Astrocyte of the spinal cord (primary cell): Measurements from ENCODE around the gene SLC22A23.

Experiments used
- DNase-seq: peaks from one replicate; pipeline ENCODE4 v3.0.0; 2011; ENCODE audit warnings: low read depth, low spot score
- H3K4me3 ChIP-seq: 2 replicates; pipeline ENCODE4 v1.5.1; 2011; ENCODE audit warnings: low read depth, mild to moderate bottlenecking, low read length, moderate library complexity
- CTCF ChIP-seq: IDR thresholded peaks from 2 replicates; pipeline ENCODE4 v1.5.1; 2012; ENCODE audit warnings: low read depth, mild to moderate bottlenecking, low read length, inconsistent platforms
- in situ Hi-C: cut with HindIII; loops from 2 replicates; pipeline ENCODE4 v1.10.0; 2017; ENCODE audit warnings: low sequenced_read_pairs

Gene SLC22A23

GRCh38 chr6:3258720-3259490 is 197.9 kb downstream of the SLC22A23 start, which contains the start of gene PSMG4:
Gene PSMG4, plus strand, starts transcription at chr6:3258947. Its CDS starts 76 bp downstream, at chr6:3259023.
- in situ Hi-C loops = no loop called here

GRCh38 chr6:3258201-3258600 is 198.6 kb downstream of the SLC22A23 start:
- TF ChIP-seq CTCF = no peak
- in situ Hi-C loops = no loop called here
- peak overlapping the region; percentile 81 for H3K4me3 ChIP-seq
- no peak for DNase-seq

More at GRCh38 chr6:3258720-3259490, 197.9 kb downstream of the SLC22A23 start, which contains the start of gene PSMG4:
- peak within 1 kb of the TSS; percentile 81 for H3K4me3 ChIP-seq
- no peak for TF ChIP-seq CTCF
- DNase-seq = peak; percentile 86

- TF ChIP-seq CTCF = no peak
- in situ Hi-C loops = no loop called here
- DNase-seq = no peak
Observed at GRCh38 chr6:3253597-3253961, 203.3 kb downstream of the SLC22A23 start.

GRCh38 chr6:3252861-3253596 is 203.8 kb downstream of the SLC22A23 start:
- no peak overlapping the region for H3K4me3 ChIP-seq
- DNase-seq = no peak
- TF ChIP-seq CTCF = no peak
- in situ Hi-C loops = no loop called here

More at GRCh38 chr6:3253597-3253961, 203.3 kb downstream of the SLC22A23 start:
- H3K4me3 ChIP-seq = no peak overlapping the region

- no peak overlapping the region for H3K4me3 ChIP-seq
- in situ Hi-C loops = no loop called here
- DNase-seq = no peak
Observed at GRCh38 chr6:3252369-3252768, 204.5 kb downstream of the SLC22A23 start.

More at GRCh38 chr6:3252369-3252768, 204.5 kb downstream of the SLC22A23 start:
- no peak for TF ChIP-seq CTCF
